NCI-H1417 (cell line): Measurements from ENCODE around the gene DEXI.
"Not testable (repeated sequence)": the region's sequence is repeated elsewhere in the genome, so short reads cannot be mapped to it uniquely, and the experiment has no call there.

Experiments
- DNase-seq, 3 experiments: peaks; one replicate each; lab custom pipeline; 2025; lab: John Stamatoyannopoulos, UW

DEXI gene

GRCh38 chr16:10926867-10927266, 15.4 kb downstream of the DEXI start:
- no peak for DNase-seq

- no peak for DNase-seq
Measured at GRCh38 chr16:10926094-10926493, 16.2 kb downstream of the DEXI start.

GRCh38 chr16:10925285-10925684, 17.0 kb downstream of the DEXI start:
- DNase-seq, result not testable (repeated sequence)

DNA sequence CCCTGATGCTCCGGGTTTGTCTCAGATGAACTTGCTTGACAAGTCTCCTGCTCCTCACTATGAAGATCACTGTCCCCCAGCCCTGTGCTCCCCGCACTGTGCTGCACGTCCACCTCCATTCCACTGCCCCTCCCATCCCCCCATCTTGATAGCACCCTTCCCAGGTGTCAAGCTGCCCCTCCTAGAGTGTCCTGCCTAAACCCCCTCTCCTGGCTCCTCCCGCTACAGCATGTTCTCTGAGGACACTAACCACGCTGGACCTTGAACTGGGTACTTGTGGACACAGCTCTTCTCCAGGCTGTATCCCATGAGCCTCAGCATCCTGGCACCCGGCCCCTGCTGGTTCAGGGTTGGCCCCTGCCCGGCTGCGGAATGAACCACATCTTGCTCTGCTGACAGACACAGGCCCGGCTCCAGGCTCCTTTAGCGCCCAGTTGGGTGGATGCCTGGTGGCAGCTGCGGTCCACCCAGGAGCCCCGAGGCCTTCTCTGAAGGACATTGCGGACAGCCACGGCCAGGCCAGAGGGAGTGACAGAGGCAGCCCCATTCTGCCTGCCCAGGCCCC, 18.5 kb downstream of the DEXI start:
- DNase-seq, result no peak

- no peak for DNase-seq
Measured at GRCh38 chr16:10923146-10923649, 19.1 kb downstream of the DEXI start.

DNA sequence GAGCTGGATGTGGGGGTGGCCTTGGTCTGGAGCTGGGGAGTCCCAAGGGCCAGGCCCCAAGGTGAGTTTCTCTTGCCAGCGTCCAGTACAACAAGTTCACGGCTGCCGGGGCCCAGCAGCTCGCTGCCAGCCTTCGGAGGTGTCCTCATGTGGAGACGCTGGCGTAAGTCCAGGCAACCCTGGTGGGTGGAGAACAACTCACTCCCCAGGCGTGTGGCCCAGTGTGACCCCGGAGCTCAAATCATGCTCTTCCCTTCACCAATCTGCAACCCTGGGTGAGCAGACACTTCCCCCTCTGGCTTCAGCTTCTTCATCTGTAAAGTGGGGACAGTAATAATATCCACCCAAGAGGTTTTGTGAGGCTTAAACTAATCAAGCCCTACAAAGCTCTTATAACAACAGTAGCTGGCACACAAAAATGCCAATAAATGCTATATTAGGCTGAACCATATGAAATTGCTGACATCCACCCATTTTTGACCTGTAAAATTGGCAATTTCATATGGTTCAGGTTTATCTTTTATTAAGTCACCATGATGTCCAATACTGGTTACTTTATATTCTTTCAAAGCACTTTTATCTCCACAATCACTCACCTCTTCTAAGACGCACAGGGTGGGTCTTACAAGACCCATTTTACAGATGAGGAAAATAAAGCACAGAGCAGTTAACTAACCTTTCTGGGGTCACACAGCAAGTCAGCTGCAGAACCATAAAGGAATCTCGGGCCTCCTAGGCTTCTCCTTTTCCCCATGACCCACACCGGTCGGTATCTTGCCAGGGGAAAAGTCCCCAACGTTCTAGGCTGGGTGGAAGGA, 19.7 kb downstream of the DEXI start:
- no peak for DNase-seq

GRCh38 chr16:10921536-10922327, 20.5 kb downstream of the DEXI start:
- no peak for DNase-seq

DNA sequence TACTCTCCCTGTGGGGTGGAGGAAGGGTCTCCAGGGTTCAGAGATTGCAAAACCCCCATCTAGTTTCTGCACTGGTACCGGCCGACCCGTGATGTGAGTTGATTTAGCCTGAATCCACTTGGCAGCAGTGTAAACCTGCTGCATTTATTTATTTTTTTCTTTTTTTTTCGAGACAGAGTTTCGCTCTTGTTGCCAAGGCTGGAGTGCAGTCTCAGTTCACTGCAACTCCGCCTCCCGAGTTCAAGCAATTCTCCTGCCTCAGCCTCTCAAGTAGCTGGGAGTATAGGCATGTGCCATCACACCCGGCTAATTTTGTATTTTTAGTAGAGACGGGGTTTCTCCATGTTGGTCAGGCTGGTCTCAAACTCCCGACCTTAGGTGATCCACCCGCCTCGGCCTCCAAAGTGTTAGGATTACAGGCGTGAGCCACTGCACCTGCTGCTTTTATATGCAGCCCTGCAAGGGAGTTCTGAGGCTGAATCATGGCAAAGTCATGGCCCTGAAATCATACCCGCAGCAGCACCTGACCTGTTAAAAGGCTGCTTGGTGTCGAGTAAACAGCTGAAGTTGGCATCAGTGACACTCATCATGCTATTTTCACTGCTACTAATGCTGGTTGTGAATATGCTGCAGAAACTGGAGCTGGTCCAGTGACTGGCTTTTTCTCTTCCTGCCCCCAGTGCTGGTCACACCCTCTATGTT, 21.4 kb downstream of the DEXI start:
- DNase-seq, result peak in 1 of 3 experiments; percentile 3

- no peak for DNase-seq
Measured at GRCh38 chr16:10919003-10919351, 23.3 kb downstream of the DEXI start.

DNA sequence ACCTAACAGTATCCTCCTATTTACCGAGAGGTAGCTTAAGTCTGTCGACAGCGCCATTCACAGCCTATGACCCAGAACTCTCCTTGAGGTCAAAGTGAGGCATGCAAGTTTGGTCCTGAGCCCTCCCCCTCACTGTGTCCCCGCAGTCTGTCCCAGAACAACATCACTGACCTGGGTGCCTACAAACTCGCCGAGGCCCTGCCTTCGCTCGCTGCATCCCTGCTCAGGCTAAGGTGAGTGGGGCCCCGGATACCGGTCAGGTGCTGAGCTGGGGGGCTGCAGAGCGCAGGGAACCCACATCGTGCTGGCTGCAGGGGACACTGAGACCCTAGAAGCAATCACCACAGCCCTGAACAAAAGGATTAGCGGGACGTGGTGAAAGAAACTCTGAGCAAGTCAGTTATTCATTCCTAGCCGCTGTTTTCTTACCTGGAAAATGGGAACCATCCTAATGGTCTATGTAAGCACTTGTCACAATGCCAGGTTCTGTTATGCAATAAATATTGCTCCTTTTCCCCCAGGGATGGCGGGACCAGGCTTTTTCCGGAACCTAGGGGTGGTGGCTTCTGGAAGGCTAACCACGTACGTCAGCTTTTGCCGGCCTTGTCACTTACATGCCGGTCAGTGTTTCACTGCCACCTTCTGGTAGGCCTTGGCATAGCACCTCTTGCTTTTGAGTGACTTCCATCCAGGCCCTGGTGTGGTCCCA, 23.8 kb downstream of the DEXI start:
- peak; percentile 46 to 85 (median 79) for DNase-seq

GRCh38 chr16:10916534-10916933, 25.7 kb downstream of the DEXI start:
- DNase-seq, result no peak

GRCh38 chr16:10911267-10911666, 31.0 kb downstream of the DEXI start:
- DNase-seq, result no peak

GRCh38 chr16:10907757-10908045, 34.6 kb downstream of the DEXI start:
- DNase-seq, result no peak

GRCh38 chr16:10906914-10907756, 35.1 kb downstream of the DEXI start:
- DNase-seq, result no peak

DNA sequence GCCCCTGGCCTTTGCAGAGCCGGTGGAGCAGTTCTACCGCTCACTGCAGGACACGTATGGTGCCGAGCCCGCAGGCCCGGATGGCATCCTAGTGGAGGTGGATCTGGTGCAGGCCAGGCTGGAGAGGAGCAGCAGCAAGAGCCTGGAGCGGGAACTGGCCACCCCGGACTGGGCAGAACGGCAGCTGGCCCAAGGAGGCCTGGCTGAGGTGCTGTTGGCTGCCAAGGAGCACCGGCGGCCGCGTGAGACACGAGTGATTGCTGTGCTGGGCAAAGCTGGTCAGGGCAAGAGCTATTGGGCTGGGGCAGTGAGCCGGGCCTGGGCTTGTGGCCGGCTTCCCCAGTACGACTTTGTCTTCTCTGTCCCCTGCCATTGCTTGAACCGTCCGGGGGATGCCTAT, 35.8 kb downstream of the DEXI start:
- DNase-seq, result no peak

GRCh38 chr16:10902999-10903398, 39.3 kb downstream of the DEXI start:
- no peak for DNase-seq

DNA sequence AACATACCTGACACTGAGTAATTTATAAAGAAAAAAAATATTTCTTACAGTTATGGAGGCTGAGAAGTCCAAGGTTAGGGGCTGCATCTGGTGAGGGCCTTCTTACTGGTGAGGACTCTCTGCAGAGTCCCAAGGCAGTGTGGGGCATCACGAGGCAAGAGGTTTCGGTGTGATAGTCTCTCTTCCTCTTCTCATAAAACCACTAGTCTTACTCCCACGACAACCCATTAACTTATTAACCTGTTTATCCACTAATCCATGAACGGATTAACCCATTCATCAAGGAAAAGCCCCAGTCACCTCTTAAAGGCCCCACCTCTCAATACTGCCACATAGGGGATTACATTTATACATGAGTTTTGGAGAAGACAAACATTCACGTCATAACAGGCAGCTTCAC, 45.1 kb downstream of the DEXI start:
- no peak for DNase-seq

DNA sequence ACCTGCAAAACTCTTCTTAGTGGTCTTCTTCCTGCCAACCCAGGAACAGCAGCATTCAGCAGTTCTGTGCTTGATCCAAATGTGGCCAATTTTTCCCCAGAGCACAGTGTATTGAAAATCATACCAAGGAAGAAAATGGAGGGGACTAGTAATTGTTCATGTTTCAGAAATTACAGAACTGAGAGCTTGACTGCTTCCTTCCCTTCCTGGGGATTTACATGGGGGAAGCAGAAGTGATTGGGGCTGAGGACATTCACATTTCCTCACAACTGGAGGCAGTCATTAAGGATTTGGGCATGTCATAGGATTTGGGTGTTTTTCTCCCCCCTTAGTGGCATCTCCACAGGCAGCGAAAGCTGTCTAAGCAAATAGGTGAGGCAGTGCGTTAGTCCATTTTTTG, 45.5 kb downstream of the DEXI start:
- no peak for DNase-seq

- no peak for DNase-seq
Measured at GRCh38 chr16:10896165-10896564, 46.1 kb downstream of the DEXI start.

GRCh38 chr16:10895053-10895946, 47.0 kb downstream of the DEXI start:
- DNase-seq, result no peak
